GM19467 (cell line): Measurements from ENCODE around the gene UBL7.
"Not testable (repeated sequence)": the region's sequence is repeated elsewhere in the genome, so short reads cannot be mapped to it uniquely, and the experiment has no call there.

ENCODE experiments used
- ATAC-seq: cut with Tn5 transposase; IDR thresholded peaks from one replicate; pipeline ENCODE4 v1.9.1; 2021; ENCODE audit warnings: mild to moderate bottlenecking, moderate library complexity; ENCODE audit not compliant: unreplicated experiment

Gene UBL7

DNA sequence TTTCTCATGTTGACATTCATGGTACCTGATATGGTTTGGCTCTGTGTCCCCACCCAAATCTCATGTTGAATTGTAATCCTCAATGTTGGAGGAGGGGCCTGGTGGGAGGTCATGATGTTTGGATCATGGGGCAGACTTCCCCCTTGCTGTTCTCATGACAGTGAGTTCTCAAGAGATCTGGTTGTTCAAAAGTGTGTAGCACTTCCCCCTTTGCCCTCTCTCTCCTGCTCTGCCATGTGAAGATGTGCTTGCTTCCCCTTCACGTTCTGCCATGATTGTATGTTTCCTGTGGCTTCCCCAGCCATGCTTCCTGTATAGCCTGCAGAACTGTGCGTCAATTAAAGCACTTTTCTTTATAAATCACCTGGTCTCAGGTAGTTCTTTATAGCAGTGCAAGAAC lies 3.3 kb upstream of the UBL7 start:
- ATAC-seq: no peak

DNA sequence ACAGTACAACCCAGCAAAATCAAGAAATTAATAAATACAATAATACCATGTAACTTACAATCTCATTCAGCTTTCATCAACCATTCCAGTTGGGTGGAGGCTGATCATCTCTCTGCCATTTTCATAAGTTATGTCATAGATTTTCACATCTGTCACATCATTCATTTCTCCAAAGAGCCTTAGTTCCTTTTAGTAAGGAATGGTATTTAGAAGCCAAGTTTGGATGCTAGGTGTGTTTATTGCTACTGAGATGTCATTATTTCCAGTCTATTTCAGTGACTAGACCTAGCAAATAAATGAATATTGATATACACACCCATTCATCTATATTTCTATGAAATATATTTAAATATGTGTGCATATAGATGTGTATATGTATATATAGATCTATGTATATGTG lies 2.7 kb upstream of the UBL7 start:
- no peak for ATAC-seq

DNA sequence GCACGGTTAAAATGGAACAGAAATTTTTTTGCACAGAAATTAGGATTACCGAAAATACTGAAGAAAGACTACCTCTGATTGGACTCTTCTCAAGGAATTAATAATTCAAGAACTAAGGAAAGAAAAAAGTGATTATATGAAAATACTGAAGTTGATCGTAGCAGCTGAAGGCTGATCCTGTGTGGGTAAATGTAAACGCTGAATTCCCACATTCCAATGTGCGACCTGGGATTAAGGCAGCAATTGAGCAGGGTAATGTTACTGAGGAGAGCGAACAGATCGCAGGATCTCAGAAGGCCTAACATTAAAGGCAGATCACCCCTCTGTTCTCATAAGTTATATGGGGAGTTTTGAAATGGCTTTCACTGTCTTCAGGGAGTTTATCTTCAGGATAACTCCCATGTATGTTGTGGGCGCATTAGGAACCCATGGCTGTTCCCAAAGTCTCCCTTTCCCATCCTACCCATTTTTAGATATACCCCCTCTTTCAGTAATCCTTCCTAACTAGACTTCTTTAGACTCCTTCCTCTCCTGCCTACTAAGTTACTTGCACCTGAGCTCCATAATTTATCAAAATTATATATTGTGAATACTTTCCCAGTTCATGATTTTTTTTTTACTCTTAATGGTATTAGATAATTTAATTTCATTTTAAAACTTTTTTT lies 1.0 kb upstream of the UBL7 start:
- ATAC-seq: no peak

DNA sequence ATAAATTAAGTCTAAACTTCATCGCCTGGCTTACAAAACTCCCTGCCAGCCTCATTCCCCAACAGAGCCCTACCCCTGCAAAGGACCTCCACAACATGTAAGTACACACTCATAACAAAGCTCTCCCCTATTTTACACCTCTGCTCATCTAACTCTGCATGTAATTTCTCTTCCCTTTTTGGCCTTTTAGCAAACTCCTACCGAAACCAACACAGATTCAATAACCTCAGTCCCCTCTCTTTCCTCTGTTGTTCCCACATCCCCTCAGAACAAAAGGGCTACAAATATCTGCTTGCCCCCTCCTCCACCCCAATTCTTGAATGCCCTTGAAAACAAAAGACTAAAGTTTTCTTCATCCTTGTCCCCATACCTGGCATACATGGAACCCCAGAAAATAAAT lies 662 bp downstream of the UBL7 start:
- ATAC-seq: no peak

DNA sequence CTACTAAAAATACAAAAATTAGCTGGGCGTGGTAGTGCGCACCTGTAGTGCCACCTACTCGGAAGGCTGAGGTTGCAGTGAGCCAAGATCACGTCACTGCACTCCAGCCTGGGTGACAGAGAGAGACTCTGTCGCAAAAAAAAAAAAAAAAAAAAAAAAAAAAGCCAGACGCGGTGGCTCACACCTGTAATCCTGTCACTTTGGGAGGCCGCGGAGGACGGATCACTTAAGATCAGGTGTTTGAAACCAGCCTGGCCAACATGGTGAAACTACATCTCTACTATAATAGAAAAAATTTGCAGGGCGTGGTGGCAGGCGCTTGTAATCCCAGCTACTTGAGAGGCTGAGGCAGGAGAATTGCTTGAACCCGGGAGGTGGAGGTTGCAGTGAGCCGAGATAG lies 1.2 kb downstream of the UBL7 start:
- not testable (repeated sequence) for ATAC-seq

DNA sequence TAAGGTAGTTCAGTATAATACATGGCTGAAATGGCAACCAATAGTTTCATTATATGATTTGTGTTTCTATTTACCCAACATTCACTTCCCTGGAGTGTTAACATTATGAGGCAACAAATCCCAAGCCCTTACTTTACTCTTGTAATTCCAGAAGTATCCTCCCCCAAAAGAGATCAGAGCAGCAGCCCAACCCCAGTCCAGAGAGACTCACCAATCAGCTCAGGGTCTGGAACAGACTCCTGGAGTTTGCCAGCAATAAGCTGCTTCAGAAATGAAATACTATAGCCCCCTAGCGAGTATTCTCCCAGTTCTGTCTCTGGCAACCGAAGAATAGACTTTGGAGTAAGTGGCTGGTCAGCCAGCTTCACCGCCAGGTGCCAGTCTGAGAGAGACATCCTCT lies 2.5 kb downstream of the UBL7 start:
- no peak for ATAC-seq

DNA sequence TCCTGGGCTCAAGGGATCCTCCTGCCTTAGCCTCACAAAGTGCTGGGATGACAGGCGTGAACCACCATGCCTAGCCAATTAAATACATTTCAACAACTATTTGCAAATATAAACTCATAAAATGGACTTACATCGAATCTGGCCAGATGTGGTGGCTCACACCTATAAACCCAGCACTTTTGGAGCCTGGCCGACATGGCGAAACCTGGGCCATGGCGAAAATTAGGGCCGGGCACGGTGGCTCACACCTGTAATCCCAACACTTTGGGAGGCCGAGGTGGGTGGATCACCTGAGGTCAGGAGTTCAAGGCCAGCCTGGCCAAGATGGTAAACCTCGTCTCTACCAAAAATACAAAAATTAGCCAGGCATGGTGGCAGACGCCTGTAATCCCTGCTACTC lies 3.9 kb downstream of the UBL7 start:
- not testable (repeated sequence) for ATAC-seq

DNA sequence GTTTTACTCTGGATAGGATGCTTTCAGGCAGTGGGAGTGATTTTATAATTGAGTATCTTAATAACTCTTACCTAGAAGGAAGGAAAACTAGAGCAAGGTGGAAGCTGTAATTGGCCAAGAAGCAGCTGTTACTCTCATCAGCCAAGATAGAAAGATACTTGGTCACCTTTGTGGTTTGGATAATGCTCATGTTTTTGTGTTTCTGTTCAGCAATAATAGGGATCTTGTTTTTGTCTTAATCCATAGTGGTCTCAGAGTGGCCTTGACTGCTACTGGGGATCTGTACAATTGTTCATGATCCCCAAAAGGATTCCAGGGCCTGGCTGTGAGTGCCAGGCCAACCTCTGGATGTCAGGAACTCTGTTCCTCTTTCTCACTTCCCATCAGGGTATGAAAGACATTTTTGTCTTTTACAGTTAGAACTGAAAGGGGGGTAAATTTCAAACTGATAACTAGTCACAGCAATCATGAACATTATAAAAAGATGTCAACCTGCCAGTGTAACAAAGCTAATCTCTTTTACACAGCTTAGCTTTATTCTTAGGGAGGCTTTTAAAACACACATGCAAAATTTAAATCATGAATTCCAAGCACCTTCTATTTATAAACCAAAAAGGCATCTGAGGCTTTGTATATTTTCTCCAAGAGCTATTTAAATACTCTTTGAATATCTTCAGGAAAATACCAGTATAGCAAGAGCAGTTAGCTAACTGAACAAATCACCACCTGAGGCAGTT lies 6.0 kb downstream of the UBL7 start:
- ATAC-seq: no peak

DNA sequence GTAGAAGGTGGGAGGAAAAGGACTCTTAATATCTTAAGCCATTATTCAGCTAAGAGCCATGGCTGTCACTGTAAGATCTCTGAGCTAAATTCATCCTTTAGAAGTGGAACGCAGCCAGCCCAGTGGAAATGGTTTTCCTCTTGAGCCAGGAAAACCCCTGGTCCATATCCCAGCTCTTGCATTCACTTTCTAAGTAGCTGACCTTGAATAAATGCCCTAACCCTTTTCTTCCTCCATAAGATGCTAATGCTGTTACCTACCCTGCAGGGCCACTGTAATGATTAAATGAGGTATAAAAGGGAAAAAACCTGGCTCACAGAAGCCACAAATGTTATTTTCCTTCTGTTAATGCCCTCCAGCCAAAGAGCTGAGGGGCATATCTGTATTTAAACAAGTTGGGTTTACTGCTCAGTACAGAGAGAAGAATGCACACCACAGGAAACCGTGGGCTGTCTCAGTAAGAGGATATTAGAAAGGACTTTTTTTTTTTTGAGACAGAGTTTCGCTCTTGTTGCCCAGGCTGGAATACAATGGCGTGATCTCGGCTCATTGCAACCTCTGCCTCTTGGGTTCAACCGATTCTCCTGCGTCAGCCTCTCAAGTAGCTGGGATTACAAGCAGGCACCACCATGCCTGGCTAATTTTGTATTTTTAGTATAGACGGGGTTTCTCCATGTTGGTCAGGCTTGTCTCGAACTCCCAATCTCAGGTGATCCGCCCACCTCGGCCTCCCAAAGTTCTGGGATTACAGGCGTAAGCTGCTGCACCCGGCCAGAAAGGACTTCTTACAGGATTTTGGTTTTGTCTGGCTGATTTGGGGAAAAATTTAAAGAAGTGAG lies 6.8 kb downstream of the UBL7 start:
- ATAC-seq: no peak

DNA sequence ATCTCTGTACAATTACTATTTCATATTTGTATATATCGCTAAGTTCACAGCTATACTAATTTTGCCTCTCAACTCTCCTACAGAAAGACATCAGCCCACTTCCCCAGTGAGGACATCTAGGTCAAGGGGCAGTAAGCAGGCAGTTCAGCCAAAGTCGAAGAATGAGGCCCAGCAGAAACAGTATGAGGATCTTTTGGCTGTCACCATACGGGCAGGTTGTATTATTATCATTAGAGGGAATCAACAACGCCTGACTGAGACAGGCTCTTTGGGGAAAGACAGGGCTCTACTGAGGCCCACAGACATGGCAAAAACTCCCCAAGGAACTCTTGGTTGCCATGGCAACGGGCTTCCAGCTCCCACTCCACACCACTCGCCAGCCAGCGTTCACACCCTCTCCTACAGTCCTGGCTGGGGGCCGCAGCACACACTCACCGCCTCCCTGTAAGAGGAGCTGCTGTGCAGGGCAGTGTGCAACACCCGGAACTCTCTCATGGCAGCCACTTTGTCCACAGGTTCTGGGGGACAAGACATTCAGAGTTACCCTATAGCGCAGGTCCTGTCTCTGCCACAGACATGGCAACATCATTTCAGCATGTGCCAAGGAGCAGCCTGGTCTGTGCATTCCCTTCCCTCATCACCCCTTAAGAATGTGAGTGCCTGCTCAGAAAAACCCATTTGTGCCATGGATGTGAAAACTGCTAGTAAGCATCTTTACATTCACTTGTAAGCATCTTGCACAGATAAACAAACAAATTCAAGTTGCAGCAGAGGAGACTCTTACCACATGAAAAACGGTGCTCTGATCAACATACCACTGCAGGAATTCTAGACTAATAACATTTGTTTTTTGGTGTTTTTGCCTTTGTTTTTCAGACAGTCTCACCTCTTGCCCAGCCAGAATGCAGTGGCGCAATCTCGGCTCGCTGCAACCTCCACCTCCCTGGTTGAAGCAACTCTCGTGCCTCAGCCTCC lies 8.8 kb downstream of the UBL7 start:
- no peak for ATAC-seq

DNA sequence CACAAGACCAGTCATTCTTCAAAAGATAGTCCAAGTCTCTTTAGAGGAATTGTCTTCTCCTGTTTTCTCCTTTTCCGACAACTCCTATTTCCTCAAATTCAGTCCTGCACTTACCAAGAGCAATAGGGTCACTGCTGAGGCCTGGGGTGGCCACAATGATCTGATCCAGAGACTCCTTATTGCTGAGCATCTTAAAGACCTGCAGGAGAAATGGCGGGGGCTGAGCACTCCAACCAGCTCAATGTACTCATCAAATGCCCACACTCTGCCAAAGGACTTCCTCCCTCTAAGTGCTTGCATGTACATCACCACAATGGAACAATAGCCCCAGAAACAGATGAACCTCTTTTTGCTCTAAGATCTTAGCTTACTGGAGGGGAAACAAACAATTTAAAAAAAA lies 9.6 kb downstream of the UBL7 start:
- ATAC-seq: no peak

DNA sequence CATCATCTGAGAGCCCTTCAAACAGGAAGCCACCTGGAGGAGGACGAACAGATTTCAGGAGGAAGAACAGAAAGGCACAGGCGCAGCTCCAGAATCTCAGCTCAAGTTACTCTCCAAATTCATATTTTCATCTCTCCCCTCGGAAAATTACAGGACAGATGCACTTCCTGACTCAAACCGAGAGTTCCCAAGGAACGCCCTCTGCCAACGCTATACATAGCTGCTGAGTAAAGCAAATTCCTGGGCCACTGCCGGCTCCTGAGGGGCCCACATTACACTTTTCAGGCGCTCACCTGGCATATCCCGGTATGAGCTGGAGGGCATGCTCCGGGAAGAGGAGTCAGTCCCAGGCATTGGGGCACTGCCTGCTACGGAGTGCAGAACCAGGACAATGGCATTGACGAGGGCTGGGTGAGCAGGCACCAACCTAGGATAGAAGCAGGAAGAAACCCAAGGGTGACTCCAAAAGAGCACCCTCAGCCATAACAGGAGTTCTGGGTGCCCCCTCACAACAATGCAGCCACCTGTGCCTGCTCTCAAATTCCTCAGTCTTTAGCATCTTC lies 11.2 kb downstream of the UBL7 start:
- ATAC-seq: no peak

DNA sequence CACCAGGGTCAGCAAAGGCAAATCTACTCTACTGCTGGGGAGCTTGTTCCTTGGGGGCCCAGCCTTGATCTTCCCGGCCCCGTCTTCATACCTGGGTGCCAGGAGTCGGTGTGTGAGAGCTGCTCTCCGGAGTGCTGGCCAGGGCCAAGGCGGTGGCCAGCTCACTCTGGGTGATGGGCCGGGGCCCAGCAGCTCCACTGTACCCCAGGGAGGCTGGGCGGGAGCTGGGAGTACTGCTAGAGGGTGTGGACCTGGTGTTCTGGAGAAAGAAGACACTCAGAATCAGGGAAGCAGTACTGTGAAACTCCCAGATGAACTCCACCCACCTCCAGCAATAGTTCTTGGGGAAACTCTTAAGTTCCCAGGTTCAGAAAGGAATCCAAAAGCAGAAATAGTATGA lies 11.9 kb downstream of the UBL7 start:
- ATAC-seq: no peak

DNA sequence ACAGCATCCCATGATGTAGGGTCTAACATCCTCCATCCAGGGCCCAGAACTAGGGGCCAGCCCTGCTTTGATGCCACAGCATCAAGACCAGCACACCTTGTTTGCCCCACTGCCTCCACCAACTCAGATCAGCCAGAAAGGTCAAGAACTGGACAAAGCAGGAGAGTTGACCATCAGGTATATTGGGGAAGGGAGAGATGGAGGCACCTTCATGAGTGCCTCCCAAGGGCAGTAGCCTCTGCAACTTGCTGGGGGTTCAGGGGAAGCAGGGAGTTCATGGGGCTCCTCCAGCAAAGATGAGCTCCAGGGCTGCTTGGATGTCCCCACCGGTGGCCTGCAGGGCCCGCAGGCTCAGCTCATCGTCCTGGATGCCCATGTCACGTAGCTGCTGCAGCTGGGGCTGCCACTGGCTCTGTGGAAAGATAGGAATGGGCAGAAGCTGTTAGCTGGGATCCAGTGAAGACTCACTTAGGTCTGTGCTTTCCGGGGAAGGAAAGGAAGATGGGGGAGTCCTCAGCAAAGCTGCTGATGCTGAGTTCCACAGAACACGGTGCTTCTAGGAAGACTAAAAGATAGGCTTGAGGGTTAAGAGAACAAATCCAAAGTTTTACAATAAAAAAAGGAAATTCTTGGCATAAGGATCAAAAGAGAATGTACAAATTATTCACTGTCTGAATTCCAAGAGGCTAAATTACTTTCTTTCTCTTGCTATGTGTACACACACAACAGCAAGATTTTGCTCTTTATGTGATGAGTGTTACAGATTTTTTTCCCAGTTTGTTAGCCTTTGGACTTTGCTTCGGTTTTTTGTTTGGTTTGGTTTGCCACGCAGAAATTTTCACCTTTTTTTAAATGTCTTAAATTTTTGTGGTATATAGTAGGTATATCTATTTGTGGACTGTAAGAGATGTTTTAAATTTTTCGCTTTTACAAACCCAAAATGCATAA lies 14.9 kb downstream of the UBL7 start:
- ATAC-seq: no peak

DNA sequence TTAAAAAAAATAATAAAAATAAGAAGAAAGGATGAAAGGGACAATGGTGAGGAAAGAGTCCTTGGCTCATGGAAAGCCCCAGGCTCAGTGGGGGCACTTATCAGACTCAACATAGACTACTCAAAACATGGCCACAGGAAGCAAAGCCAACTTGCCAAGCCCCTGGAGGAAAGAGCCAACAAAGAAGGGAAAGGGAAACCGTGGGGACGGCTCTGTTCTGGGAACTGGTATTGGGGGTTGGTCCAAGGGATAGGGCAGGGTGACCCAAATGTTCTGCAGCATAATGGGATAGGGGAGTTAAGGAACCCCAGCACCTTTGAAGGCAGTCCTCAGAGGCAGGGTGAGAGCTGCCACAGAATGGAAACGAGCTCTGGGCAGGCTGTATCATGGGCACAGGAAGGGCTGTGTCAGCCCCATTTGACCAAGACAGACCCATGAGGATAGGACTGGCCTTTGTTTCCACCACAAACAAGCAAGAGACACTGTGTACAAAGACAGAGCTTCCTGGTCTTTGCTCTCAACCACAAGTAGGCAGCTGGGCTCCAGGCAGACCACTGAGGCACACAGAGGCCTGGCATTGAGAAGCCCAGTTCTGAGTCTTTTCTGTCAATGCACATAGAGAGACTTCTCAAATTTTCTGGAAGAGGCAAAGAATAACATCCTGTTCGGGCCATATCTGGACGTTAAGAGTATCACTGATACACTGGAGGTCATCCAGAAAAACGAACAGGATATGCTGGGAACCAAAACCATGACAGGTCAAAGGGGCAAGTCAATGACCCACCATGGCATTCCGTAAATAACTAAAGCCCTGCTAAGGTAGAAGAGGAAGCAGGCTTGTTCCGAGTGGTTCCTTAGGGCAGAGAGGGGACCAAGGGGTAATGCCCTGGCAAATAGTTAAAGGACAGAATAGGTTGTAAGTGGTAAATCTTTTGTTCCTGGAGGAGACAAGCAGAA lies 16.6 kb downstream of the UBL7 start:
- ATAC-seq: no peak

DNA sequence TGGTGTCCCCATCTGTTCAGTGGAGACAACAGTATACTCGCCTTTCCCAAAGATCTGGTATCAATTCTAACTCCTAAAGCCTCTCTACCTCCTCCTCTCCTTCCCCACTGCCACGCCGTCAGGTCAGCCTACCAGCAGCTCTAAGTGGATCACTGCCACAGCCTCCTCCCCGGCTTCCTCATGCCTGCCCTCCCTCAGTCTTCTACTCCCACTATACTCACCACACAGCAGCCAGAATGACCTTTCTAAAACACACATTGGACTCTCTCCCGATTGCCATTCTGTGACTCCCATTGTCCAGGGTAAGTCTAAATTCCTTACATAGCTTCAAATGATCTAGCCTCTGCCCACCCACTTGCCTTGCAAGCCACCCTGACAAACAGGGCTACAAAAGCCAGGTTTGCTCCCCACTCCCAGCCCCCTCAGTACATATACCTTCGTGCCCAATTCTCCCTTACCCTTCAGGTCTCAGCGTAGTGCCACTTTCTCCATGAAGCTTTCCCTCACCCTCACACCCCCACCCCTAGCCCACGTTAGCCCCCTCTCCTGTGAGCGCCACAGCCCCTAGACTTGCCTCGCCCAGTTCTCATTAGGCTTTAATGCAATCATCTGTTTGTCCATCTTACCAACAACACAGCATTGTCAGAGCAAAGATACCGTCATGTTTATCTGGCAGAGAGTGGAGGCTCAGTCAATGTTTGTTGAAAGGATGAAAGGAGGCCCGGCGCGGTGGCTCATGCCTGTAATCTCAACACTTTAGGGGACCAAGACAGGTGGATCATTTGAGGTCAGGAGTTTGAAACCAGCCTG lies 17.7 kb downstream of the UBL7 start:
- no peak for ATAC-seq

DNA sequence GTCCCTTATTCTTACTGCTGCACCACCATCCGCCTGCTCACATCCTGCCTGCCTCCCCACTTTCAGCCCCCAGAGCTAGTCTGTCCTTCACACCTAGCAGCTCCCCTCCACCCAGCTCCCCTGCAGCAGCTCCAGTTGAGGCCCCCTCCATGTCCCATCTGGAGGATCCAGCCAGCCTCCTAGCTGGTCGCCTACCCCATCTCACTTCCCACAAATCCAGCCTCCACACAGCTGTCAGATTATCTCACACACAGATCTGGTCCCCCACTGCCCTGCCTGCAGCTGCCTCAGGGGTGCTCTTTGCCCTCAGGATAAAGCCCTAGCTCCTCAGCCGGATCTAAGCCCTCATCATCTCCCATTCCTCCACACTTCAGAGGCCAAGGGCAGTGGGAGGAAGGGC lies 18.4 kb downstream of the UBL7 start:
- no peak for ATAC-seq
